ENCODE results near the gene TRIM27. TPM values are rescaled to one million over a fixed set of nuclear protein-coding genes. Genes with fewer than 3 reads are reported as not detected.
"Not testable (repeated sequence)": the region's sequence is repeated elsewhere in the genome, so short reads cannot be mapped to it uniquely, and the experiment has no call there.

TRIM27 gene
- total RNA-seq, 1 experiment from 2014 or later: 79.8 TPM

GRCh38 chr6:28965706-28966105 lies 41.9 kb upstream of the TRIM27 start (continued):
- TF ChIP-seq, protein P1, sequence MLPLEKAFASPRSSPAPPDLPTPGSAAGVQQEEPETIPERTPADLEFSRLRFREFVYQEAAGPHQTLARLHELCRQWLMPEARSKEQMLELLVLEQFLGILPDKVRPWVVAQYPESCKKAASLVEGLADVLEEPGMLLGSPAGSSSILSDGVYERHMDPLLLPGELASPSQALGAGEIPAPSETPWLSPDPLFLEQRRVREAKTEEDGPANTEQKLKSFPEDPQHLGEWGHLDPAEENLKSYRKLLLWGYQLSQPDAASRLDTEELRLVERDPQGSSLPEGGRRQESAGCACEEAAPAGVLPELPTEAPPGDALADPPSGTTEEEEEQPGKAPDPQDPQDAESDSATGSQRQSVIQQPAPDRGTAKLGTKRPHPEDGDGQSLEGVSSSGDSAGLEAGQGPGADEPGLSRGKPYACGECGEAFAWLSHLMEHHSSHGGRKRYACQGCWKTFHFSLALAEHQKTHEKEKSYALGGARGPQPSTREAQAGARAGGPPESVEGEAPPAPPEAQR (CRISPR knock-in tag; IDR thresholded peaks at IDR 0.05): no peak
- no peak for TF ChIP-seq ZNF232 (CRISPR knock-in tag; IDR thresholded peaks at IDR 0.05)
- TF ChIP-seq, protein P2, sequence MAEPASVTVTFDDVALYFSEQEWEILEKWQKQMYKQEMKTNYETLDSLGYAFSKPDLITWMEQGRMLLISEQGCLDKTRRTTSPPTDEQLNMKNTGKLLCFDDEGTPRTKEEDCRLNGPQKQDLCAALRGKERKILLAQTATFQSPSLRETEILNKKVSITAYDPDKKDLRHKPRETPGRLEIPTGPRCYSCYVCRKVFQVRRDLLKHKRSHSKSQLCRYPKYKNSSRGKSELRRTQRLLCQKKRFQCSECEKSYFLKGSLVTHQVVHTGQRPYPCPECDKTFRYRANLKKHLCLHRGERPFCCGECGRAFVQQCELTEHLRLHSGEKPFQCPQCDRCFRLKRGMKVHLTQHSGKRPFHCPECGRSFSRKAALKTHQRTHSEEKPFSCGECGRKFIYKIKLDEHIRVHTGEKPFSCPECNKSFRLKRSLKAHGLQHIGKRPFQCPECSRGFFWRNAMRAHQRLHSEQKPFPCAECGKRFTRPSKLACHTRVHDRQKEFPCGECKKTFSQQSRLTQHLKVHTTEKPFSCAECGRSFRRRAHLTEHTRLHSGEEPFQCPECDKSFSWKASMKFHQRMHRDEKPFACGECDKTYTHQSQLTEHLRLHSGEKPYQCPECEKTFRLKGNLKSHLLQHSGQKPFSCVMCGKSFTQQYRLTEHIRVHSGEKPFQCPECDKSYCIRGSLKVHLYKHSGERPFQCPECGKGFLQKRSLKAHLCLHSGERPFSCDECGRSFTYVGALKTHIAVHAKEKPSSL (CRISPR knock-in tag; conservative IDR thresholded peaks at IDR 0.05): no peak
- no peak for TF ChIP-seq TP53 (CRISPR knock-in tag; IDR thresholded peaks at IDR 0.05)
- TF ChIP-seq ZNF512 (CRISPR knock-in tag; IDR thresholded peaks at IDR 0.05; ENCODE audit: borderline replicate concordance): no peak
- TF ChIP-seq OVOL2 (CRISPR knock-in tag; IDR thresholded peaks at IDR 0.05; ENCODE audit: borderline replicate concordance): no peak

DNA sequence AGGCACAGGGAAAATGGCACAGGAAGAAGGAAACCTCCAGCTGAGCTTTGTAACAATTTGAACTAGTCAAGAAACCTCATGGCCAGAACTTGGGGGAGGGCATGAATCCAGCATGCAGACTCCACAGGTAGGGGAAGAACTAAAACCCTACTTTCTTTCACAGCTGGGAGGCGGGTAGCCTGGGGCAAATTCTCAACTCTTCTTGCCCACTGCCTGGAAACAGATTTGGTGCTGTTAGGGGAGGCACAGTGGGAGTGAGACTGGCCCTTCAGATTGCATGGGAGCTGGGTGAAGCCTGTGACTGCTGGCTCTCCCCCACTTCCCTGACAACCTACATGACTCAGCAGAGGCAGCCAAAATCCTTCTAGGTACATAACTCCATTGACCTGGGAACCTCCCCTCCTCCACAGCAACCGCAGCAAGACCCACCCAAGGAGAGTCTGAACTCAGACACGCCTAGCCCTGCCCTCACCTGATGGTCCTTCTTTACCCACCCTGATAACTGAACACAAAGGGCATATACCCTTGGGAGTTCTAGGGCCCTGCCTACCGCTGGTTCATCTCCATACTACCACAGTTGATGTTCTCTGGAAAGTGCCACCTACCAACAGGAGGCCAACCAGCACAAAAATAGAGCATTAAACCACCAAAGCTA lies 37.2 kb upstream of the TRIM27 start:
- no peak for DNase-seq (ENCODE audit: low spot score)
- Mint-ChIP-seq H3K4me3 (no peak overlapping the region), H3K36me3 (peaks cover 17% of the 10 kb centered on the region; the same call in 1 of the 2 replicates), H3K27ac (no peak overlapping the region), H3K27me3 (ENCODE audit: low read depth) (peaks cover 5% of the 10 kb centered on the region), H3K9me3 (peaks cover 42% of the 10 kb centered on the region), H3K4me1 (peaks cover 11% of the 10 kb centered on the region)
- ChIA-PET POLR2A (no interaction called here), CTCF (interaction anchor here (1.2 kb wide), 1 partner anchor 8 kb away, joined by 5 read pairs; no protein-coding TSS in a partner anchor)
- TF ChIP-seq, protein P3, sequence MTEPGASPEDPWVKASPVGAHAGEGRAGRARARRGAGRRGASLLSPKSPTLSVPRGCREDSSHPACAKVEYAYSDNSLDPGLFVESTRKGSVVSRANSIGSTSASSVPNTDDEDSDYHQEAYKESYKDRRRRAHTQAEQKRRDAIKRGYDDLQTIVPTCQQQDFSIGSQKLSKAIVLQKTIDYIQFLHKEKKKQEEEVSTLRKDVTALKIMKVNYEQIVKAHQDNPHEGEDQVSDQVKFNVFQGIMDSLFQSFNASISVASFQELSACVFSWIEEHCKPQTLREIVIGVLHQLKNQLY (CRISPR knock-in tag; IDR thresholded peaks at IDR 0.05): no peak
- no peak; the same call in 1 of the 2 replicates for ATAC-seq

DNA sequence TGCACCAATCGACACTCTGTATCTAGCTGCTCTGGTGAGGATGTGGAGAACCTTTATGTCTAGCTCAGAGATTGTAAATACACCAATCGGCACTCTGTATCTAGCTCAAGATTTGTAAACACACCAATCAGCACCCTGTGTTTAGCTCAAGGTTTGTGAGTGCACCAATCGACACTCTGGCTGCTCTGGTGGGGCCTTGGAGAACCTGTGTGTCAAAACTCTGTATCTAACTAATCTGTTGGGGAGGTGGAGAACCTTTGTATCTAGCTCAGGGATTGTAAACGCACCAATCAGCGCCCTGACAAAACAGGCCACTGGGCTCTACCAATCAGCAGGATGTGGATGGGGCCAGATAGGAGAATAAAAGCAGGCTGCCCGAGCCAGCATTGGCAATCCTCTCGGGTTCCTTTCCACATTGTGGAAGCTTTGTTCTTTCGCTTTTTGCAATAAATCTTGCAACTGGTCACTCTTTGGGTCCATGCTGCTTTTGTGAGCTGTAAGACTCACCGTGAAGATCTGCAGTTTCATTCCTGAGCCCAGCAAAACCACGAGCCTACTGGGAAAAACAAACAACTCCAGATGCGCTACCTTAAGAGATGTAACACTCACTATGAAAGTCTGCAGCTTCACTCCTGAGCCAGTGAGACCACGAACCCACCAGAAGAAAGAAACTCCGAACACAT lies 34.9 kb upstream of the TRIM27 start:
- not testable (repeated sequence) for H3K4me3 Mint-ChIP-seq; ATAC-seq; H3K27ac Mint-ChIP-seq; DNase-seq (ENCODE audit: low spot score)
- peaks cover 42% of the 10 kb centered on the region for H3K9me3 Mint-ChIP-seq
- peaks cover 17% of the 10 kb centered on the region; the same call in 1 of the 2 replicates for H3K36me3 Mint-ChIP-seq
- CTCF ChIA-PET: interaction anchor here (1.0 to 1.7 kb wide), 2 partner anchors 11 to 22 kb away, joined by 3 to 4 read pairs; no protein-coding TSS in a partner anchor
- POLR2A ChIA-PET: interaction anchor here (0.7 to 0.8 kb wide), 2 partner anchors 9 to 26 kb away, joined by 3 to 4 read pairs; no protein-coding TSS in a partner anchor
- peaks cover 11% of the 10 kb centered on the region for H3K4me1 Mint-ChIP-seq
- peaks cover 12% of the 10 kb centered on the region for H3K27me3 Mint-ChIP-seq (ENCODE audit: low read depth)

- Mint-ChIP-seq H3K36me3 (peaks cover 17% of the 10 kb centered on the region; the same call in 1 of the 2 replicates), H3K9me3 (peaks cover 42% of the 10 kb centered on the region), H3K27me3 (ENCODE audit: low read depth) (peaks cover 16% of the 10 kb centered on the region), H3K4me1 (peaks cover 12% of the 10 kb centered on the region)
- not testable (repeated sequence) for DNase-seq (ENCODE audit: low spot score); H3K27ac Mint-ChIP-seq; ATAC-seq; H3K4me3 Mint-ChIP-seq
- POLR2A ChIA-PET: interaction anchor here (0.8 kb wide), 1 partner anchor 9 kb away, joined by 3 read pairs; no protein-coding TSS in a partner anchor
- CTCF ChIA-PET: interaction anchor here (1.0 to 1.7 kb wide), 2 partner anchors 12 to 23 kb away, joined by 3 to 4 read pairs; no protein-coding TSS in a partner anchor
Measured at GRCh38 chr6:28957795-28958314, 34.1 kb upstream of the TRIM27 start.

DNA sequence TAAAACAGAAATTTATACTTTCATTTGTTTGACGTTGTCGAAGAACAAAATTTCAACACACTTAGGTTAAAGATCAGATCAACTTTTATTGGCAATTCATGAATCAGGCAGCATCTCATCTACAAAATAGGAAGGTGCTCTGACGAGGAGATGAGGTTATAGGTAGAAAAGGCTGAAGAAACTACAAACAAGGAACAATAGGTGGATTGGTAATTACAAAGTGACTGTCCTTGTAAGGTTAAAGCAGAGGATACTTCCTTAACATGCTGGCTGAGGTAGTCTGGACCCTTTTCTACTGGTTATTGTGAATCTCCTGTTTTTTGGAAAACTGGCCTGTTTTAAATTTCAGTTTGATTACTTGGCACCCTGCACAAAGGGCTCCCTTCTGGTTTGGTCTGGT lies 32.5 kb upstream of the TRIM27 start:
- DNase-seq (ENCODE audit: low spot score) (no peak), ATAC-seq (no peak)
- CTCF ChIA-PET: no interaction called here
- peaks cover 13% of the 10 kb centered on the region for H3K4me1 Mint-ChIP-seq
- H3K27ac Mint-ChIP-seq: no peak overlapping the region
- H3K27me3 Mint-ChIP-seq (ENCODE audit: low read depth): peaks cover 13% of the 10 kb centered on the region
- H3K4me3 Mint-ChIP-seq: no peak overlapping the region
- H3K36me3 Mint-ChIP-seq: peaks cover 10% of the 10 kb centered on the region; the same call in 1 of the 2 replicates
- peaks cover 28% of the 10 kb centered on the region for H3K9me3 Mint-ChIP-seq
- POLR2A ChIA-PET: no interaction called here
- TF ChIP-seq ZNF423 (CRISPR knock-in tag; IDR thresholded peaks at IDR 0.05) (no peak), NFYB (CRISPR knock-in tag; conservative IDR thresholded peaks at IDR 0.05; ENCODE audit: low read depth) (no peak), NR3C1 (CRISPR knock-in tag; conservative IDR thresholded peaks at IDR 0.05; ENCODE audit: low read depth) (no peak), STAT6 (CRISPR knock-in tag; conservative IDR thresholded peaks at IDR 0.05; ENCODE audit: low read depth) (no peak), ZNF219 (CRISPR knock-in tag; IDR thresholded peaks at IDR 0.05; ENCODE audit: borderline replicate concordance) (no peak), NR2C2 (CRISPR knock-in tag; IDR thresholded peaks at IDR 0.05) (no peak)
- TF ChIP-seq, protein P4, sequence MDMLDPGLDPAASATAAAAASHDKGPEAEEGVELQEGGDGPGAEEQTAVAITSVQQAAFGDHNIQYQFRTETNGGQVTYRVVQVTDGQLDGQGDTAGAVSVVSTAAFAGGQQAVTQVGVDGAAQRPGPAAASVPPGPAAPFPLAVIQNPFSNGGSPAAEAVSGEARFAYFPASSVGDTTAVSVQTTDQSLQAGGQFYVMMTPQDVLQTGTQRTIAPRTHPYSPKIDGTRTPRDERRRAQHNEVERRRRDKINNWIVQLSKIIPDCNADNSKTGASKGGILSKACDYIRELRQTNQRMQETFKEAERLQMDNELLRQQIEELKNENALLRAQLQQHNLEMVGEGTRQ (CRISPR knock-in tag; IDR thresholded peaks at IDR 0.05): no peak
